ENCODE measurements around the gene ZFYVE28.
A peak's percentile ranks its signal among the peaks of the same experiment; 100 is the strongest.

DNA sequence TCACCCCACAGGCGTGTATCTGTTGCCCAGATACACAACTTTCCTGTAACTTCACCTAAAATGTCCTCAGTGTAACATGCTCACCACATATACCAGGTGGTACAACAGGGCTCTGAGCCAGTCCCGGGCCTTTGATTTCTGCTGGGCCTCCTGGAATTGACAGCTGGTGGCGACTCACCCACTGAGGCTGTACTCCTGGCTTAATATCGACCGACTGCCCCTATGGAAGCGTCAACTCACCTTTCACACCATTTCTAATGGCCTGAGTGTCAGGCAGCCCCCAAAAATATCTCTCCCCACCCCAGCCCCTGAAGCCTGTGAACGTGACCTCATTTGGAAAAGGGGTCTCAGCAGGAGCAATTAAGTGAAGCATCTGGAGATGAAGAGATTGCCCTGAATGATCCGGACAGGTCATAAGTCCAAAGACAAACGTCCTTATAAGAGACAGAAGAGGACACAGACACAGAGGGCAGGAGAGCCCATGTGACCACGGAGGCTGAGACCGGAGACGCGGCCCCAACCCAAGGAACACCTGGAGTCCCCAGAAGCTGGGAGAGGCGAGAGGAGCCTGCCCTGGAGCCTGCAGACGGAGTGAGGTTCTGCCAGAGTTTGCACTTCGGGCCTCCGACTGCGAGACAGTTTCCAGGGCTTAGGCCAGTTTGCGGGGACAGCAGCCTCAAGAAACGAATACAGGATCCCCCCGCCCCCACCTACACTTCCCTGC is 144.0 kb downstream of the ZFYVE28 start:
- TF ChIP-seq, protein P1, sequence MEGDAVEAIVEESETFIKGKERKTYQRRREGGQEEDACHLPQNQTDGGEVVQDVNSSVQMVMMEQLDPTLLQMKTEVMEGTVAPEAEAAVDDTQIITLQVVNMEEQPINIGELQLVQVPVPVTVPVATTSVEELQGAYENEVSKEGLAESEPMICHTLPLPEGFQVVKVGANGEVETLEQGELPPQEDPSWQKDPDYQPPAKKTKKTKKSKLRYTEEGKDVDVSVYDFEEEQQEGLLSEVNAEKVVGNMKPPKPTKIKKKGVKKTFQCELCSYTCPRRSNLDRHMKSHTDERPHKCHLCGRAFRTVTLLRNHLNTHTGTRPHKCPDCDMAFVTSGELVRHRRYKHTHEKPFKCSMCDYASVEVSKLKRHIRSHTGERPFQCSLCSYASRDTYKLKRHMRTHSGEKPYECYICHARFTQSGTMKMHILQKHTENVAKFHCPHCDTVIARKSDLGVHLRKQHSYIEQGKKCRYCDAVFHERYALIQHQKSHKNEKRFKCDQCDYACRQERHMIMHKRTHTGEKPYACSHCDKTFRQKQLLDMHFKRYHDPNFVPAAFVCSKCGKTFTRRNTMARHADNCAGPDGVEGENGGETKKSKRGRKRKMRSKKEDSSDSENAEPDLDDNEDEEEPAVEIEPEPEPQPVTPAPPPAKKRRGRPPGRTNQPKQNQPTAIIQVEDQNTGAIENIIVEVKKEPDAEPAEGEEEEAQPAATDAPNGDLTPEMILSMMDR (IDR thresholded peaks at IDR 0.05): no peak
- TF ChIP-seq GABPA (IDR thresholded peaks at IDR 0.05; ENCODE audit: low read depth) (no peak), RFX5 (IDR thresholded peaks at IDR 0.05; ENCODE audit: low read length) (no peak), POLR2AphosphoS5 (IDR thresholded peaks at IDR 0.05; ENCODE audit: low read depth, low read length) (no peak), GATA2 (CRISPR knock-in tag; IDR thresholded peaks at IDR 0.05) (peak; percentile 74), MXI1 (IDR thresholded peaks at IDR 0.05; ENCODE audit: low read depth, low read length) (no peak), SMC3 (IDR thresholded peaks at IDR 0.05; ENCODE audit: low read depth, low read length) (no peak), NFIC (IDR thresholded peaks at IDR 0.05; ENCODE audit: borderline replicate concordance) (no peak), JUND (IDR thresholded peaks at IDR 0.05) (no peak), YY1 (IDR thresholded peaks at IDR 0.05; ENCODE audit: low read depth) (no peak), CHD2 (IDR thresholded peaks at IDR 0.05; ENCODE audit: low read length, partially characterized antibody) (no peak), SIN3A (IDR thresholded peaks at IDR 0.05; ENCODE audit: borderline replicate concordance, low read depth, low read length) (no peak)
- TF ChIP-seq, protein P2, sequence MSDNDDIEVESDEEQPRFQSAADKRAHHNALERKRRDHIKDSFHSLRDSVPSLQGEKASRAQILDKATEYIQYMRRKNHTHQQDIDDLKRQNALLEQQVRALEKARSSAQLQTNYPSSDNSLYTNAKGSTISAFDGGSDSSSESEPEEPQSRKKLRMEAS (IDR thresholded peaks at IDR 0.05; ENCODE audit: low read depth): no peak
- TF ChIP-seq, protein P3, sequence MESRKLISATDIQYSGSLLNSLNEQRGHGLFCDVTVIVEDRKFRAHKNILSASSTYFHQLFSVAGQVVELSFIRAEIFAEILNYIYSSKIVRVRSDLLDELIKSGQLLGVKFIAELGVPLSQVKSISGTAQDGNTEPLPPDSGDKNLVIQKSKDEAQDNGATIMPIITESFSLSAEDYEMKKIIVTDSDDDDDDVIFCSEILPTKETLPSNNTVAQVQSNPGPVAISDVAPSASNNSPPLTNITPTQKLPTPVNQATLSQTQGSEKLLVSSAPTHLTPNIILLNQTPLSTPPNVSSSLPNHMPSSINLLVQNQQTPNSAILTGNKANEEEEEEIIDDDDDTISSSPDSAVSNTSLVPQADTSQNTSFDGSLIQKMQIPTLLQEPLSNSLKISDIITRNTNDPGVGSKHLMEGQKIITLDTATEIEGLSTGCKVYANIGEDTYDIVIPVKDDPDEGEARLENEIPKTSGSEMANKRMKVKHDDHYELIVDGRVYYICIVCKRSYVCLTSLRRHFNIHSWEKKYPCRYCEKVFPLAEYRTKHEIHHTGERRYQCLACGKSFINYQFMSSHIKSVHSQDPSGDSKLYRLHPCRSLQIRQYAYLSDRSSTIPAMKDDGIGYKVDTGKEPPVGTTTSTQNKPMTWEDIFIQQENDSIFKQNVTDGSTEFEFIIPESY (IDR thresholded peaks at IDR 0.05; ENCODE audit: borderline replicate concordance, low read depth): no peak

All from SK-N-SH (cell line).